Measurements from ENCODE around the gene E2F1.

Gene E2F1

DNA sequence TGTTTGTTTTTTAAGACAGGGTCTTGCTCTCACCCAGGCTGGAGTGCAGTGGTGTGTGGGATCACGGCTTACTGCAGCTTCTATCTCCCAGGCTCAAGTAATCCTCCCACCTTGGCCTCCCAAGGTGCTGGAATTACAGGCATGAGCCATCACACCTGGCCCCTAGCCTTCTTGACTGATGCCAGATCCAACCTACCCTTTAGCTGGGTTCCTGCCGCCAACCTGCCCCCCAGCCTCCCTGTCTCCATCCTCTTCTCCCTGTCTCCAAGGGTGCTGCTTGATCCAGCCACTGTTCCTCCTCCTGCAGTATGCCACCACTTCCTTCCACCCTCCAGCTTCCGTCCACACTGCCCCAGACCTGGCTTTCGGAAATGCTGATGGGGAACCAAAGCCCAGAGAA is 27.3 kb downstream of the E2F1 start:
- no peak for DNase-seq (ENCODE audit: low read depth, low spot score)

- DNase-seq (ENCODE audit: low read depth, low spot score), result no peak
These were observed 27.7 kb downstream of the E2F1 start for GRCh38 chr20:33658510-33658909.

DNA sequence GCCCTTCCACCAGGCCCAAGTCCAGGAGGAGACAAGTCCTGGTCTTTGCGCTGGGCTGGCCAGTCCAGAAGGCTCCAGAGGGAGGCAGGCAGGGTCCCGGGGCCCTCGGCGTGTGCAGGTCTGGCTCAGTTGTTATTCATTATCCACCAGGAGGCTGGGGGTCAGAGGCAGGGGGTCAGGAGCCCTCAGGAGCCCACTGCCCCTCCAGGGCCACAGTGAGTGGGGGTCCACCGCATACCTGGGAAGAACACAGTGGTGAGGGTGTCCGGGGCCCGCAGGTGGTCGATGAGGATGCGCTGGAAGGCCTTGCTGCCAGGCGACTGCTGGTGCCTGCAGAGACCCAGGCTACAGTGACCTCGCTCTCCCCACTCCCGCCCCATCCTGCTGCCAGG is 28.5 kb downstream of the E2F1 start:
- DNase-seq (ENCODE audit: low read depth, low spot score), result no peak

DNA sequence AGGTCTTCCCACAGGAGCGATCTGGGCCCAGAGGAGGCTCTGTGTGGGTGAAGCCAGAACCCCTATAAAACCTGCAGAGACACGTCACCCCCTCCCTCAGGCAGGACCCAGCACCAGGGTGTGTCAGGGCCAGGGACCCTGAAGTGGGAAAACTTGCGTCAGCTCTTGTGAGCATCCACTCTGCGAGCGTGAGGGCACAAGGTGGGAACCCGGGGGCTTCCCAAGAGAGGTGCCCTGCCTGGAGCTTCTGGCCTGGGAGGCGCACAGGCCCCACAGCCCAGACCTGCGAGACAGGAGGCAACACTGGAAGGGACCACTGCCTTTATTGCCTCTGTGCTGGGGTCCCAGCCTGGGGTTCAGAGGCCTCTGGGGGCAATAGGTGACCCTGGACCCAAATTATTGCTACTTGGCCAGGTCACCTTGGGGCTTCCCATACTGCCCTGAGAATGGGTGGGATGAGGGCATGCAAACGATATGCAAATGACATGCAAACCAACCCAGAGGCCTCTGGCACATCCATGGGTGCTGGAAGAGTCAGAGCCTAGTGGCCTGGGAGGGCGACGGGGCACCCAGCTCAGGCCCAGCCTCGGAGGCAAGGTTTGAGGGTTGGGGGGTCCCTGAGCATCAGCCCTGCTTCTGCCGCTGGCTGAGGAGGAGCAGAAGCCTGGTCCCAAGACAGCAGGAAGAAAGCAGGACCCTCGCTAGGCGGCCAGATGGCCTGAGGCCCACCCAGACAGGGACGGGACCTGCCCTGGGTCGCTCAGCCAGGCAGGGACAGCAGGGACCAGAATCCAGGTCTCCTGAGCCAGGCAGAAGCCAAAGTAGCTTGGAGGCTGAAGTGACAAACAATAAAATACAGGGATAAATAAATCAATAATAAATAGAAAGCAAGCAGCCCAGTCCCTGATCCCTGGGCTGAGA is 29.1 kb downstream of the E2F1 start:
- DNase-seq (ENCODE audit: low read depth, low spot score), result no peak

DNA sequence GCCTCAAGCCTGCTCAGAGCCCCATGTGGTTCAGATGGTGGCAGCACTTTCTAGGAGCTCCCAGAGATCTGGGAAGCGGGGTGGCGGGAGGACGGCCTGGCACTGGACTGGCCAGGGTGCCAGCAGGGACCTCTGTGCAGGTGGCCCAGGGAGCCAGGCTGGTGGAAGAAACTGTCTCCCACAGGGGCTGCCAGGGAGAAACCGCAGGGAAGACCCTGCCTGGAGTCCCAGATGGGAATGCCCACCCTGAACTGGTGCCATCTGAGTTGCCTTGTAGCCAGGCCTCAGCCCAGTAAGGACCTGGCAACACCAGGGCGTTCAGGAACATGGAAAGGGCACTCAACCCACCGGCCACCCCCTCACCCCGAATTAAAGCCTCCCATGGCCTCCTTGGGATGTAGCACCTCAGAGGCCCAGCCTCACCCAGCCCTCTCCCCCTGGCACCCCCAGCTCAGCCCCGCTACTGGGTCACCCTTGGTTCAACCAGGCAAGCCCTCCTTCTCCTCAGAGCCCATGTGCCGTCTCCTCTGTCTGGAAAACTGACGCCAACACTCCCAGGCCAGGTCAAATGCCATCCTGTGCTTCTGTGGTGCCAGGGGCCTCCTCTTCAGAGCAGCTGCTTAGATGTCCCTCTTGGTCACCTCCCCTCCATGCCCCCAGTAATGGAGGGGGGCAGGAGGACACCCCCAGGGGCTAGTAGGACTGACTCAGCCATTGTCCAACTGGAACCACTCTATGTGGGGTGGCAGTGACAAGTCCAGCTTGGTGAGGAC is 30.0 kb downstream of the E2F1 start:
- DNase-seq (ENCODE audit: low read depth, low spot score), result no peak

DNA sequence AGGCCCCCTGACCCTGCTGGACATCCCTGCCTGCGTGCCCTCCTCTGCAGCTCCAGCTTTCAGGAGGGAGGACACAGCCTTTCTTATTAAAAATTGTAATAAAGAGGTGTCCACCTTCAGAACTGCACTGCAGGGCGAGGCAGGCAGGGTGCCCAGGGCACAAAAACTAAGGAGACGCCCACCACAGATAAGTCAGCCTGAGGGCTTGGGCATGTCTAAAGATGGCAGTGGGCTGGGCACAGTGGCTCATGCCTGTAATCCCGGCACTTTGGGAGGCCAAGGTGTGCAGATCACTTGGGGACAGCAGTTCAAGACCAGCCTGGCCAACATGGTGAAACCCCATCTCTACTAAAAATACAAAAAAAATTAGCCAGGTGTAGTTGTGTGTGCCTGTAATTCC is 31.0 kb downstream of the E2F1 start:
- no peak for DNase-seq (ENCODE audit: low read depth, low spot score)

- DNase-seq (ENCODE audit: low read depth, low spot score), result no peak
These were observed 31.5 kb downstream of the E2F1 start for GRCh38 chr20:33654680-33655161.

- no peak for DNase-seq (ENCODE audit: low read depth, low spot score)
These were observed 32.1 kb downstream of the E2F1 start for GRCh38 chr20:33653900-33654596.

DNA sequence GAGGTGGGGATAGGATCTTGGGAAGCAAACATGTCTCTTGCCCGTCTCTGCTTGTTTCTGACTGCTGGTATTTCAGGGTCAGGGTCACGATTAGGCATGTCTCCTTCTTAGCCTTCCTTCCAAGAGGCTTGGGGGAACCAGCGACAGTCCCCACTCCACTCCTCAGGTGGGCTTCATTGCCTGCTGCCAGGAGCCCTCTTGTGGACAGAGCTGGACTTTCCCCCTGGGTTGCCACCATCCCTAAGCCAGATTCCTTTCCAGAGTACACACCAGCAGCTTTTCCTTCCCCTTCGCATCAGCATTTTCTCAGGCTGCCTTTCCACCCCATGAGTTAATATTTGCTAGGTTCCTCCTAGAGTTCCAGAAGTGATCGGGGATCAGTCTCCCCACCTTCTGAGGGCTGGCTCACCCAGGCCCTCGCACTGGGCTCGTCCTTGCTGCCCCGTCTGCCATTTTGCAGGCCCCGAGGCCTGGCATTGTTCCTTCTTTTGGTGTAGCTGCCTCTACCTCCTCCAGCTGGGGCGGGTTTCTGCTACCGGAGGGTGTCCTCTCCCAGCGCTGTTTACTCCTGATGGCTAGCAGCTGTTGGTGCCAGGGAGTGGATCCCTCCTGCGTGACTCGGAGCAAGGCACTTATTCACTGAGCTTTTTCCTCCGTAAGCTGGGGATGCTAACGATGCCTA is 32.8 kb downstream of the E2F1 start:
- DNase-seq (ENCODE audit: low read depth, low spot score), result peak; percentile 82

- DNase-seq (ENCODE audit: low read depth, low spot score), result peak; percentile 53
These were observed 34.6 kb downstream of the E2F1 start for GRCh38 chr20:33651562-33652048.

DNA sequence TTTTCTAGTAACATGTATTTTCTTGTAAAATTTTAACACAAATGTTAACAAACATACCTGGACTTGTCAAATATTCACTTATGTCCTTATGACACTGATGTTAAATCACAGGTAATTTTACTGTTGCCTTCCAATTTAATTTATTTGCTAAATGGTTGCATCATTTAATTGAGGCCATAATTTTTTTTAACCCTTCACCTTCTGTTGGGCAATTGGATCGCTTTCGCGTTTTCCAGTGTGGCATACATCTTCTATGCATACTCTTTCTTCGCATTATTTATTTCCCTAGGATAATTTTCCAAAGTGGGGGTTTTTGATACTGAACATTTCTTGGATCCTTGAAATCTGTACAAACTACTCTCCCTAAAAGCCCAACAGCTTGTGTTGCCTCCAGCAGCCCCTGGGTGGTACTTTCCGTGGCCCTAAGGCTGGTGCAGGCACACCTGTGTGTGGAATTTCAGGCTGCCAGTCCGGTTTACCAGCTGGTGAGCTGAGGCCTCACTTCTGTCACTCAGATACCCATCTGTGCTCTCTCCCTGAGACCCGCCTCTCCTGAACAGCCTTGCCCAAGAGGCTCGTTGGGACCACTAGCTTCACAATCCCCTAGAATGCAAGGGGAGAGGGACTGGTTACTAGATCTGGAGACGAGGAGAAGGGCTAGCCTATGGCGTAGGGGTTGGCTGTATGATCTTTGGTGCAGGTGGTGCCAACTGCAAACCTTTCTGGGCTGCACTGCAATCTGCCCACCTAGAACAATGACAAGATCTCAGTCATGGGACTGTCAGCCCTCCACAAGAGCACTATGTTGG is 35.2 kb downstream of the E2F1 start:
- no peak for DNase-seq (ENCODE audit: low read depth, low spot score)

GRCh38 chr20:33650111-33650752 is 36.0 kb downstream of the E2F1 start:
- no peak for DNase-seq (ENCODE audit: low read depth, low spot score)

DNA sequence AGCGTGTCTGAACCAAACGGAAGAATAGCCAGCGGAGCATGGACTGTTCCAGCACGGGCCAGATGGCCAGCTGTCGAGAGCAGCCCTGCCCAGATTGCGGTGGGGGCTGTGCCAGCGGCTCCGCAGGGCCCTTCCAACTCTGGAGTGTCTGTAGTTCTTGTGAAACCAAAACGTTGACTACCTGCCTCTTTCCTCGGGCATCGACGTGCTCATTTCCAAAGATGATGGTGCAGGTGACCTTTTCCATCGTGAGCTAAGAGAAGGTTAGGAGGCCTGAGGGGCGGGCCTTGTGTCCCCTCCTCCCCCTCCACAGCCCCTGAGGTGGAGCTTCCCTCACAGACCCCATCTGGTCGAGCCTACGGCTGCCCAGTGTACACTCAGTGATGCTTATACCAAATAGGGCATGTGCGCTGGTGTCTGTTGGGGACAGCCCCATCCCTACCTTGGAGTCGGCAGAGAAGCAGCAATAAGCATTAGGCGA is 36.9 kb downstream of the E2F1 start:
- DNase-seq (ENCODE audit: low read depth, low spot score), result no peak

DNA sequence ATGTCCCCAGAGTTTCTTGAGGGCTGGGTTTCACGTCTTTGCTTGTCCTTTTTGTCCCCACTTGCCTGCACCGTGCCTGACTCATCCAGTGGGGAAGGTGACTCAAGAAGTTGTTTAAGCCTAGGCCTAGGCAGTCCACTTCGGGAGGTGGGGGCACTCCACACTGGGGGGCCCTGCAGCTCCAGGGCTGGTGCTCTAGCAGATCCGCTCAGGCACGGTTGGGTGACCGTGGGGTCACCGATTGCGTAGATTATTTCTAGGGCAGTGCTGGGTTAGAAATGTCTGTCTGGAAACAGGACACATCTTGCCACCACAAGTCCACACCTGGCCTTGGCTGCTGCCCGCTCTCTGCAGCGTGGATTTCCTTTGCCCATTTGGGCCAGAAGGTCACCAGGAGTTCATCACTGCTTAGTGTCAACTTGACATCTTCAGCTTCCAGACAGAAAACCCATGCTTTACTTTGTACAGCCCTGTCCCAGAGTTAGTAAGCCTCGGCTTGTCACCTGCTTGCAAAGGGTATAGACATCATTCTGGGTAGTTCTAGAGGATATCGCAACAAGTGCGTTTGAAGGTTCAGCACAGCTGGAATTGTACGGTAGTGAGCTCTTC is 37.7 kb downstream of the E2F1 start:
- DNase-seq (ENCODE audit: low read depth, low spot score), result peak; percentile 31

DNA sequence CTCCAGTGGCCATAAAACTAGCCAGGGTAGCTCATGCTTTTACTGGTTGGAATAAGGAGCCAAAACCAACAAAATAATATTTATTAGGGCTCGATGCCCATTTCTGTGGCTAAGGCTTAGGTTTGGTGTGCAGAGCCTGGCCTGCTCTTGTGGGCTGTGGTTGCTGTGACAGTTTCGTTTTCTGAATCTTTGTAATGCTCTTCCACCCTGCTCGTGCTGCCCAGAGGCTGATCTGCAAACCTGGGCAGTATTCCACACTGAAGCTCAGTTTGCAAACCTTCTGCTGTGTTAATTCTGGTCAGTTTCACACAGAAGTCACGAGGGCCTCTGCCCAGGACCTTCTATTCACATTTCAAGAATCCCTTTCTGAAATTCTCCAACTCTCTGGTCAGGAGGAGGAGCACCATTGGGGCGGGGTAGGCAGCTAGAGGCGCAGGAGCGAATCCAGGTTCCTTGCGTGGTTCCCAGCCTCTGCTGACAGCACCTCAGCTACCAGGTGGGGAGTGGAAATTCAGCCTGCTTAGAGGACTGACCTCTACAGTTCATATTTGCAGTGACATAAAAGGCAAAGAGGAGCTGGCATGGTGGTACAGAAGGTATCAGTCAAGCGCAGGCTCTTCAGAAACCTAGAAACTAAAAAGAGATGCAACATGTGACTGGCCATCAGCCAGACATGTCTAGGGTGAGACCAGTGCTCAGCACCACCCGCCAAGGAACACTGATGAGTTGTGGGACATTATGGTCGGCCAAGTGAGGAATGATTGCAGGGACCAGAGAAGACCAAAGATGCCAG is 38.4 kb downstream of the E2F1 start:
- DNase-seq (ENCODE audit: low read depth, low spot score), result peak; percentile 95

- DNase-seq (ENCODE audit: low read depth, low spot score), result peak; percentile 26
These were observed 39.1 kb downstream of the E2F1 start for GRCh38 chr20:33646959-33647602.

DNA sequence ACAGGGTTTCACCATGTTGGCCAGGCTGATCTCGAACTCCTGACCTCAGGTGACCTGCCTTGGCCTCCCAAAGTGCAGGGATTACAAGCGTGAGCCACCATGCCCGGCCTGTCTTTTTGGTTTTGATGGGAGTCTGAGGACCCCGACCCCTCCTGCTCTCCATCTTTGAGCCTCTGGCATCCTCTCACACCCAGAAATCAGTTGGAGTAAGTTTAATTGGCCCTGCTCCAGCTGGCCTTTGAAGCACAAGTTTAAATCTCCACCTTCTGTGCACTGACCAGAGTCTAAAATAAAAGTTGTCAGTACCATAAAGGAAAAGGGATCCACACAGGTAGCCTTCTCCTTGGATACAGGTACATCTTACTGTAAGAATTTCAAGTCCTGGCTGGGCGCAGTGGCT is 40.0 kb downstream of the E2F1 start:
- DNase-seq (ENCODE audit: low read depth, low spot score), result no peak

- no peak for DNase-seq (ENCODE audit: low read depth, low spot score)
These were observed 40.8 kb downstream of the E2F1 start for GRCh38 chr20:33645396-33645795.
